GM12878 (cell line): ENCODE measurements around the gene SEPTIN7. TPM values are rescaled to one million over a fixed set of nuclear protein-coding genes. Genes with fewer than 3 reads are reported as not detected.

Experiments used
- ATAC-seq: fragments of 200-7000 bp; cut with Tn5 transposase; 3 replicates; pipeline ENCODE4 v1.9.1; 2020; ENCODE audit warnings: mild to moderate bottlenecking, moderate library complexity
- BruUV-seq: library from RNA; stranded (reverse); fragments of 400-500 nt; replicated peaks from 2 replicates; lab custom pipeline; 2021; lab: Mats Ljungman, UMichigan
- CTCF ChIA-PET: fragments of 300-600 bp; sonication (Branson Sonifier 250); formaldehyde crosslinking; extraction: SDS; loops from one replicate; lab custom pipeline; 2021; ENCODE audit warnings: inconsistent platforms; lab: Yijun Ruan, JAX
- POLR2A ChIA-PET: fragments of 350-600 bp; formaldehyde crosslinking; extraction: SDS; loops from one replicate; lab custom pipeline; 2021; ENCODE audit warnings: inconsistent platforms; lab: Charles Lee
- RAD21 ChIA-PET: fragments of 300-600 bp; sonication (Branson Sonifier 250); formaldehyde crosslinking; loops from one replicate; lab custom pipeline; 2023; ENCODE audit warnings: antibody characterized with exemption; ENCODE audit not compliant: unreplicated experiment; lab: Charles Lee
- SMC1A ChIA-PET: fragments of 300-600 bp; sonication (Branson Sonifier 250); formaldehyde crosslinking; loops from one replicate; lab custom pipeline; 2023; ENCODE audit not compliant: unreplicated experiment, uncharacterized antibody; lab: Charles Lee
- DNase-seq: peaks from one replicate; pipeline ENCODE4 v3.0.0-alpha.2; 2011; ENCODE audit warnings: low read depth, low spot score
- FAIRE-seq: peaks from 3 replicates; lab custom pipeline; 2011; peaks lifted over from hg19 to GRCh38; lab: Jason Lieb, UNC
- H2AFZ ChIP-seq: 2 replicates; pipeline ENCODE4 v1.6.0; 2011; ENCODE audit warnings: low read depth, low read length, control low read depth; ENCODE audit not compliant: control insufficient read depth
- H3K27ac ChIP-seq: 2 replicates; pipeline ENCODE4 v1.5.1; 2011; ENCODE audit warnings: control low read depth; ENCODE audit not compliant: control insufficient read depth, insufficient read depth
- H3K27me3 ChIP-seq, 2 experiments: replicated peaks in 1 of 2; 2 replicates each; pipeline versions ENCODE4 v1.6.0 to v1.6.1; 2011; ENCODE audit warnings: low read length in 1 of 2; ENCODE audit not compliant: control insufficient read depth in 2 of 2, insufficient read depth in 2 of 2
- H3K36me3 ChIP-seq, 2 experiments: 2 replicates each; pipeline ENCODE4 v1.5.1; 2011; ENCODE audit warnings: low read length in 1 of 2; ENCODE audit not compliant: control insufficient read depth in 2 of 2, insufficient read depth in 2 of 2
- H3K4me1 ChIP-seq: 2 replicates; pipeline ENCODE4 v1.6.1; 2011; ENCODE audit warnings: mild to moderate bottlenecking, low read length, moderate library complexity, mixed read lengths; ENCODE audit not compliant: control insufficient read depth, insufficient read depth
- H3K4me2 ChIP-seq: 2 replicates; pipeline ENCODE4 v1.6.0; 2011; ENCODE audit warnings: control low read depth; ENCODE audit not compliant: control insufficient read depth, insufficient read depth
- H3K4me3 ChIP-seq: fragments of 200-600 bp; sonication (generic); 2 replicates; pipeline ENCODE4 v1.5.1; 2016
- H3K79me2 ChIP-seq: 2 replicates; pipeline ENCODE4 v1.6.0; 2011; ENCODE audit warnings: low read length; ENCODE audit not compliant: control insufficient read depth, insufficient read depth
- H3K9ac ChIP-seq: 2 replicates; pipeline ENCODE4 v1.8.0; 2011; ENCODE audit warnings: low read length, control low read depth, mixed read lengths; ENCODE audit not compliant: control insufficient read depth, insufficient read depth
- H3K9me3 ChIP-seq: replicated peaks from 3 replicates; pipeline ENCODE4 v1.5.1; 2011; ENCODE audit warnings: mild to moderate bottlenecking, low read length; ENCODE audit not compliant: control insufficient read depth, insufficient read depth
- H4K20me1 ChIP-seq: 2 replicates; pipeline ENCODE4 v1.6.0; 2011; ENCODE audit not compliant: control insufficient read depth, insufficient read depth
- CBX5 ChIP-seq: sonication (generic); IDR thresholded peaks from 2 replicates; pipeline ENCODE4 v1.6.1; 2016; ENCODE audit warnings: low read depth, moderate library complexity, mild to moderate bottlenecking, inconsistent platforms
- CHD2 ChIP-seq: IDR thresholded peaks from 2 replicates; pipeline ENCODE4 v1.6.1; 2011; ENCODE audit warnings: low read depth, low read length, improper control_type of control experiment, borderline replicate concordance
- E2F8 ChIP-seq: fragments of 450-650 bp; IDR thresholded peaks from 2 replicates; pipeline ENCODE4 v1.6.1; 2018; ENCODE audit warnings: mild to moderate bottlenecking, low read depth, moderate library complexity; ENCODE audit not compliant: partially characterized antibody
- E4F1 ChIP-seq: fragments of 450-650 bp; IDR thresholded peaks from 2 replicates; pipeline ENCODE4 v1.6.1; 2018; ENCODE audit warnings: borderline replicate concordance, mild to moderate bottlenecking; ENCODE audit not compliant: partially characterized antibody
- MTA3 ChIP-seq: IDR thresholded peaks from 2 replicates; pipeline ENCODE4 v1.6.1; 2012; ENCODE audit warnings: low read length, inconsistent platforms, borderline replicate concordance
- NBN ChIP-seq: fragments of 450-650 bp; IDR thresholded peaks from 2 replicates; pipeline ENCODE4 v1.6.1; 2016
- PML ChIP-seq: IDR thresholded peaks from 2 replicates; pipeline ENCODE4 v1.6.1; 2012; ENCODE audit warnings: low read length, inconsistent platforms
- POLR2A ChIP-seq: IDR thresholded peaks from 2 replicates; pipeline ENCODE4 v1.6.1; 2011; ENCODE audit warnings: low read depth, mild to moderate bottlenecking, low read length
- TCF12 ChIP-seq: IDR thresholded peaks from 2 replicates; pipeline ENCODE4 v1.6.1; 2011; ENCODE audit warnings: low read depth, mild to moderate bottlenecking, low read length
- YY1 ChIP-seq: IDR thresholded peaks from 2 replicates; pipeline ENCODE4 v1.6.1; 2011; ENCODE audit warnings: low read depth, mild to moderate bottlenecking, low read length
- WGBS: methylation state at CpG from one replicate; pipeline ENCODE4 v1.1.6; 2016; ENCODE audit warnings: low lambda C conversion rate; ENCODE audit not compliant: insufficient replicate concordance, insufficient coverage; ENCODE audit errors: missing lambda C conversion rate; 5-methylcytosine and 5-hydroxymethylcytosine counted together
- in situ Hi-C: fragments of 300-500 bp; cut with MboI; formaldehyde crosslinking; loops from 9 replicates; pipeline ENCODE4 v1.14.3; 2018; ENCODE audit warnings: mixed read lengths
- intact Hi-C: fragments of 100-400 bp; cut with micrococcal nuclease; formaldehyde crosslinking; loops from one replicate; pipeline ENCODE4 v1.14.2; 2022; ENCODE audit not compliant: unreplicated experiment
- polyA plus RNA-seq, 11 experiments: library from polyadenylated mRNA; depleted of rRNA in 4 of 11; unstranded in 6 of 11; stranded (reverse) in 5 of 11; fragments of >200 nt; fragmentation: Nextera tagmentation in 4 of 11; fragmentation: Illumina TruSeq in 1 of 11; extraction: Ambion mirVana in 4 of 11; extraction: Trizol in 1 of 11; gene quantifications; 1 replicate in 1 of 11; 2 replicates in 10 of 11; pipeline versions ENCODE4 v1.2.1 to v1.2.3, GENCODE V29; 2011 to 2016; ENCODE audit warnings: inconsistent platforms in 2 of 11, missing spikeins in 2 of 11, low read depth in 1 of 11
- total RNA-seq, 4 experiments: library from RNA; depleted of rRNA in 3 of 4; stranded (reverse); fragments of >200 nt in 3 of 4; fragmentation: Illumina TruSeq in 1 of 4; extraction: Trizol in 1 of 4; gene quantifications; 2 replicates each; pipeline versions ENCODE4 v1.2.1 to v1.2.3, GENCODE V29; 2013 to 2021

SEPTIN7 gene
- total and polyA plus RNA-seq, 10 of the 15 experiments (the other 5 are each of a cell fraction or from before 2014, with no cell fraction given), result 176 to 787 (median 437) TPM

- TF ChIP-seq NBN (no peak), POLR2A (no peak)
These were observed 16.5 kb upstream of the SEPTIN7 start (continued) for GRCh38 chr7:35784332-35784731.

GRCh38 chr7:35785250-35785649 is 15.6 kb upstream of the SEPTIN7 start:
- Histone ChIP-seq H3K4me3 (no peak overlapping the region), H3K36me3 (no peaks in the 10 kb centered on the region), H3K27me3 (no peaks in the 10 kb centered on the region), H2AFZ (no peak overlapping the region), H3K27ac (no peak overlapping the region), H3K9me3 (no peaks in the 10 kb centered on the region; the same call in 2 of the 3 replicates), H3K9ac (no peak overlapping the region), H4K20me1 (no peaks in the 10 kb centered on the region), H3K4me1 (no peaks in the 10 kb centered on the region), H3K79me2 (no peaks in the 10 kb centered on the region), H3K4me2 (no peak overlapping the region)
- POLR2A ChIA-PET, result interaction anchor here (0.6 kb wide), 1 partner anchor 19 kb away, joined by 4 read pairs; no protein-coding TSS in a partner anchor
- CTCF ChIA-PET, result no interaction called here
- no peak for DNase-seq
- intact Hi-C loops, result no loop called here
- ATAC-seq, result no peak
- FAIRE-seq, result no peak
- SMC1A ChIA-PET, result interaction anchor here (1.0 to 1.4 kb wide), 3 partner anchors 12 to 61 kb away, joined by 3 to 4 read pairs (median 4); no protein-coding TSS in a partner anchor
- BruUV-seq, result no TSS peak
- TF ChIP-seq YY1, result no peak
- TF ChIP-seq E2F8, result no peak
- TF ChIP-seq TCF12, result no peak
- TF ChIP-seq PML, result no peak
- no peak for TF ChIP-seq E4F1
- no peak for TF ChIP-seq CBX5
- no peak for TF ChIP-seq CHD2
- no peak for TF ChIP-seq MTA3
- WGBS, result 76% methylated on average over 2 of the region's 2 CpGs
- RAD21 ChIA-PET, result no interaction called here
- in situ Hi-C loops, result no loop called here
